Measurements from ENCODE around the gene CPS1.

CPS1 gene

GRCh38 chr2:210546424-210547208 lies 9.8 kb upstream of the CPS1 start:
- no peak for DNase-seq (ENCODE audit: low read depth)

DNA sequence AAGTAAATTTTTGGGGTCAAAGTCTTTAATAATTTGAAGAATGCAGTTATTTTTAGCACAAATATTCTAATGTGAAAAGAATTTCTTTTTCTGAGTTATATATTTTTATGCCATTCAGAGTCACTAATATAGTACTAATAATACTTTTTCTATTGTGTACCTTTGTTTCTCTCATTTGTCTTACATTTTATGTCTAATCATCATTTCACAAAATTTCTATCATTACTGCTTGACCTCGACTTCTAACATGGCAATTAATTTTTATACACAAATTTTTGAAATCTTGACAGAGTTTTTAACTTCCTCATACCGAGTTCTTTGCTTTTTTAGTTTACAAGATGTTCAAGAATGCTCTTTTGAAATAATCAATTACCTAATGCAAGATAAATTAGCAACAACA lies 8.4 kb upstream of the CPS1 start:
- no peak for DNase-seq (ENCODE audit: low read depth)

- no peak for DNase-seq (ENCODE audit: low read depth)
Measured at GRCh38 chr2:210548878-210549384, 7.5 kb upstream of the CPS1 start.

- no peak for DNase-seq (ENCODE audit: low read depth)
Measured at GRCh38 chr2:210551001-210551400, 5.4 kb upstream of the CPS1 start.

GRCh38 chr2:210553373-210553772 lies 3.0 kb upstream of the CPS1 start:
- no peak for DNase-seq (ENCODE audit: low read depth)

- DNase-seq (ENCODE audit: low read depth) = no peak
Measured at GRCh38 chr2:210555555-210555954, 844 bp upstream of the CPS1 start.

DNA sequence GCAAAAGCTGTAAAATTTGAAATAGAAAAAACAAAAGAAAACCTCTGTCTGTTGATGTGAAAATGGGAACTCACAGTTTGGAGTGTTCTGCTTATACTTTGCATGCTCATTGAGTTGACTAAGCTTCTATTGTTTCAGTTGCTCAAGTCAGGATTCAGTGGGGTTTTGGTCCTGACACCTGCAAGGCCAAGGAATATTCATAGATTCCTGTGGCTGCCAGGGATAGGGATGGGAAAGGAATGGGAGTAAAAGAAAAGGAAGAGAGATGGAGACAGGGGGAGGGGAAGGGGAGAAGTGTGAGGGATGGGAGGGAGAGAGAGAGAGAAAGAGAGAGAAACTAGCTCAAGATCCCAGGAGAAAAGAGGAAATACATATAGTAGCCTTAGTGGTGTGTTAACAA lies 1.3 kb downstream of the CPS1 start:
- no peak for DNase-seq (ENCODE audit: low read depth)

DNA sequence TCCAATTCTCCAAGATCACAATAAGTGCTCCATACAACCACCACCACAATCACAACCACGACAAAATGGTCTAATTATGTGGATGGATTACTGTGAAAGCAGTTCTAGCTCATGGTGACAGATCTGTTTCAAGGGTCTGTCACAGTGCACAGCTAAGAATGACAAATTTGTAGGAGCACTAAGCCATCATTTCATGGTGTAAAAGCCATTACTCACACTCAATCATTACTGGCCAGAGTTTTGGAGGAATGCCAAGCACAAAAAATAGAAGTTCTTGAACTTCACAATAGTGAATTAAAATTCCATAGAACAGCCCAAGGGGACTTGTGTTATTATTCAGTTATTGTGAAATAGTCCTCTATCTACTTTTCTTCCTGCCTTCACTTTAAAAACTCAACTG lies 2.3 kb downstream of the CPS1 start:
- DNase-seq (ENCODE audit: low read depth) = no peak

GRCh38 chr2:210559182-210559581 lies 2.8 kb downstream of the CPS1 start:
- no peak for DNase-seq (ENCODE audit: low read depth)

DNA sequence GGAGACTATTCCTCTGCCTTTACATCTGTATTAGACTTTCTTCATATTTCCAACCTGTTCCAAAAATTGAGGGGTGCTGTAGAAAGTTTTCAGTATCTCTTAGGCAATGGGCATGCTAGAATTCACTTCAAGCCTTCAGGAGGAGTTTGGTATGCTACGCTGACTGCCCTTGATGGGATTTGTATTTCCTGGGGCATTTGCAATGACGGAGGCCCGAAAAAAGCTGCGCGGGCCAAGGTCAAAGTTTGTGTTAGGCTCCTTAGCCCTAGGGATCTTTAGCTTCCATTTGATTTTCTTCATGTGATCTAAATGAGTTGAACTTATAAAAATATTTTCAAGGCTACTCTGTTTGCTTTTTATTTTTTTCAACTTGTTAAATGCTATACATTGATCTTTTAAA lies 5.1 kb downstream of the CPS1 start:
- no peak for DNase-seq (ENCODE audit: low read depth)

GRCh38 chr2:210562091-210562490 lies 5.7 kb downstream of the CPS1 start:
- no peak for DNase-seq (ENCODE audit: low read depth)

DNA sequence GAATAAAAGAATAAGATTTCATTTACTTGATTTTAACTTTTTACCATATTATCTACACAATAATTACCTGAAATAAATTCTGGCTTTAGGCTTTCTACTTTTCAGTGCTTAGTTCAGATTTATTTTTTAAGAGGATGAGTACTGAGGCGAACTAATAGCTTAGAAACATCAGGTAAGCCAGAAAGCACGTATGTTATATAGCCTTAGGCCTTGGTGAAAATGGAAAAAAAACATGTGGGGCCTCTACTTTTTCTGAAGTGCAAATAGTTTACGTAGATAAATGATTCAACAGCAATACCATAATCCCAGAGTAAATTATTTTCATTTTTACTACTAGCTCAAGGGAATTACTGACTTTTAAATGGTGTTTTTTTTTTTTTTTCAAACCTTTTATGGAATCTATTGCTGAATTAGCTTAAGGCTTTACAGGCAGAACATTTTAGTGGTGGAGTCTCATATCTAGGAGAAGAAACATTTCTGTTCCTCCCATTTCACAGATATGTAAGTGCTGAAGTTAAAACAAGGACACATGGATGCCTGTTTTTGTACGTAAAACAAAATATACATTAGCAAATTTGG lies 6.2 kb downstream of the CPS1 start:
- no peak for DNase-seq (ENCODE audit: low read depth)

- DNase-seq (ENCODE audit: low read depth) = no peak
Measured at GRCh38 chr2:210567279-210567678, 10.9 kb downstream of the CPS1 start.

GRCh38 chr2:210568108-210568507 lies 11.7 kb downstream of the CPS1 start:
- DNase-seq (ENCODE audit: low read depth) = no peak

GRCh38 chr2:210577263-210578071 lies 21.1 kb downstream of the CPS1 start:
- DNase-seq (ENCODE audit: low read depth) = peak; percentile 7

- DNase-seq (ENCODE audit: low read depth) = no peak
Measured at GRCh38 chr2:210584834-210585233, 28.4 kb downstream of the CPS1 start.

- DNase-seq (ENCODE audit: low read depth) = no peak
Measured at GRCh38 chr2:210586381-210586780, 30.0 kb downstream of the CPS1 start.

DNA sequence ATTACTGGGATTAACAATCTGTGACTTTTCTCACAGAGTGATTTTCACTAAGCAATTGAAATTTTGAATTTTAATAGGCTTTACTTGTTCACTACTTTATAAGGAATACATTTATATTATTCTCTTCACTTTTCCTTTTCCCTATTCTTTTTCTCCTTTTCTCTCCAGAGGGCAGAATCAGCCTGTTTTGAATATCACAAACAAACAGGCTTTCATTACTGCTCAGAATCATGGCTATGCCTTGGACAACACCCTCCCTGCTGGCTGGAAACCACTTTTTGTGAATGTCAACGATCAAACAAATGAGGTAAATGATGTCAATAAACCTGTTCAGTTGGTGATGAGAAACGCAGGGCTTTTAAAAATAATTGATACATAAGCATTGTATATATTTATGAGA lies 35.3 kb downstream of the CPS1 start:
- no peak for DNase-seq (ENCODE audit: low read depth)

DNA sequence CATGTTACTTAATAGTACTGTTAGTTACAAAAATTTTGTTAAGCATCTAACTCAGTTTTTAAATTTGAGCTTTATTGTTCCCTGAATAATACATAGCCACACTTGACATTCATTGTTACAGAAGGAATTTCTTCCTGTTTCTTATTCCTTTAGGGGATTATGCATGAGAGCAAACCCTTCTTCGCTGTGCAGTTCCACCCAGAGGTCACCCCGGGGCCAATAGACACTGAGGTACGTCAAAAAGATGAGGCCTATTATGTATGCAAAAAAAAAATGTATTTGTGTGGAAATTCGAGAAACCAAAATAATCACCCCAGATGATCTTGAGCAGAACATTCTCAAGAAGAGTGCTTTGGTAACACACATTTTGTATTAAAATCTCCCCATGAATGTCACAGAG lies 36.3 kb downstream of the CPS1 start:
- no peak for DNase-seq (ENCODE audit: low read depth)

DNA sequence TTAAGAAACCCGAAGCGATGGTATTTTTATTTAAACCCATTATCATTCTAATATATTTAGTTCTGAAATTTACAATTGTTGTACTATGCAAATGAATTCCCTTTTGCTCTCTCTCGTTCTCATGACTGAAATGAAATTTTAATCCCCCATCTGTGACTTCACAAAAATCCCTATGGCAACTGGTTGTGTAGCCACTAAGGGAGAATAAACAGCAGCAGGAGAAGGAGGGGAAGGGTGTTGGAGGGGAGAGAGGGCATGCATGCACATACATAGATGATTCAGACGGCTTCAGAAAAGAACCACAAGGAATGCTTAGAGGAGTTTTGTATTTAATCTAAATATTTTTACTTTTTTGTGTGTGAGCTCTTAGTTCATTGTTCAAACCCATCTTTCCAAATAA lies 36.8 kb downstream of the CPS1 start:
- DNase-seq (ENCODE audit: low read depth) = no peak

DNA sequence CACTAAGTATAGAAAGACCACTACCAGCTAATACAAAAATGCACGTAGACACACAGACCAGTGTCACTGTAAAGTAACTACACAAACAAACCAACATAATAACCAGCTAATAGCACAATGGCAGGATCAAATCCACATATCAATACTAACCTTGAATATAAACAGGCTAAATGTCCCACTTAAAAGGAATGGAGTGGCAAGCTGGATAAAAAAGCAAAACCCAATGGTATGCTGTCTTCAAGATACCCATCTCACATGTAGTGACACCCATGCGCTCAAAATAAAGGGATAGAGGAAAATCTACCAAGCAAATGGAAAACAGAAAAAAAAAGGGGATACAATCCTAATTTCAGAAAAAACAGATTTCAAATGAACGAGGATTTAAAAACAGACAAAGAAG lies 41.8 kb downstream of the CPS1 start:
- DNase-seq (ENCODE audit: low read depth) = no peak

DNA sequence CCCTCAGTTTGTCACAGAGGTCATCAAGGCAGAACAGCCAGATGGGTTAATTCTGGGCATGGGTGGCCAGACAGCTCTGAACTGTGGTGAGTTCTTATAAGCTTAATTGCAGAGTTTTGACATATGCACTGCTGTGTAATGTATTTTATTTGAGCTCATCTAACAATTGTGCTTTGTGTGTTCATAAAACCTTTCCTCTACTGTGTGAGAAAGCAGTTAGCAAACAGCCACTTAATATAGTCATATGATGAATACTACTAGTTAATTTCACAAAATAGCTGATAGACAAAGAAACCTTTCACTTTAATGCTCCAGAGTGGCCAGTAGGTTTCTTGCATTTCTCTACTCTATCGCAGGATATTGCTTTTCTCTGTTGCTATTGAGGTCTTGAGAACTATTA lies 43.1 kb downstream of the CPS1 start:
- no peak for DNase-seq (ENCODE audit: low read depth)

- DNase-seq (ENCODE audit: low read depth) = no peak
Measured at GRCh38 chr2:210604666-210605065, 48.3 kb downstream of the CPS1 start.
